ENCODE data around the gene TBC1D22A. TPM values are rescaled to one million over a fixed set of nuclear protein-coding genes. Genes with fewer than 3 reads are reported as not detected.

TBC1D22A gene
- total RNA-seq, 1 donor from 2014 or later, result 87.8 TPM

DNA sequence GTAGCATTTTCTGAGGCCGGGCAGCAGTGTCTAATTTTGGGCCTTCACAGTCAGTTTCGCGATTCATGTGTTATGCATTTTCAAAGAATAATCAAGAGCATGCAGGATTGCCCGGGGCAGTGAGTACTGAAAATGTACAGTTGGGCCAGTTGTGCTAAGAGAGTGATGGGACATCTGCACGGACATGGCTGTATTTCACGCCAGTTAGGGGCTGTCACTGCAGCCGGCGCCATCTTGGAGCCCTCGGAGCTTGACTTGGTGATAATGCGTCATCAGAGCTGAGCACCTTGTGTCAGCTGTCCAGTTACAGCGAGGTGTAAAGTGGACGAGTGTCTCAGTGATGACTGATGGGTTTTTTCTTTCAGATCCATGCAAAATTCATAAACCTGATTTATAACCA lies 188.9 kb downstream of the TBC1D22A start:
- Histone ChIP-seq H3K9me3 (no peaks in the 10 kb centered on the region), H3K27me3 (no peaks in the 10 kb centered on the region), H3K4me3 (no peak overlapping the region), H3K36me3 (peaks cover 0 to 3% of the 10 kb centered on the region in 2 donors), H3K27ac (no peak overlapping the region), H3K4me1 (no peaks in the 10 kb centered on the region)
- intact Hi-C loops (cut with DNase I), result no loop called here
- DNase-seq (ENCODE audit: low spot score in 2 of 2), result no peak
- TF ChIP-seq, protein P1, sequence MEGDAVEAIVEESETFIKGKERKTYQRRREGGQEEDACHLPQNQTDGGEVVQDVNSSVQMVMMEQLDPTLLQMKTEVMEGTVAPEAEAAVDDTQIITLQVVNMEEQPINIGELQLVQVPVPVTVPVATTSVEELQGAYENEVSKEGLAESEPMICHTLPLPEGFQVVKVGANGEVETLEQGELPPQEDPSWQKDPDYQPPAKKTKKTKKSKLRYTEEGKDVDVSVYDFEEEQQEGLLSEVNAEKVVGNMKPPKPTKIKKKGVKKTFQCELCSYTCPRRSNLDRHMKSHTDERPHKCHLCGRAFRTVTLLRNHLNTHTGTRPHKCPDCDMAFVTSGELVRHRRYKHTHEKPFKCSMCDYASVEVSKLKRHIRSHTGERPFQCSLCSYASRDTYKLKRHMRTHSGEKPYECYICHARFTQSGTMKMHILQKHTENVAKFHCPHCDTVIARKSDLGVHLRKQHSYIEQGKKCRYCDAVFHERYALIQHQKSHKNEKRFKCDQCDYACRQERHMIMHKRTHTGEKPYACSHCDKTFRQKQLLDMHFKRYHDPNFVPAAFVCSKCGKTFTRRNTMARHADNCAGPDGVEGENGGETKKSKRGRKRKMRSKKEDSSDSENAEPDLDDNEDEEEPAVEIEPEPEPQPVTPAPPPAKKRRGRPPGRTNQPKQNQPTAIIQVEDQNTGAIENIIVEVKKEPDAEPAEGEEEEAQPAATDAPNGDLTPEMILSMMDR (IDR thresholded peaks at IDR 0.05), result no peak

DNA sequence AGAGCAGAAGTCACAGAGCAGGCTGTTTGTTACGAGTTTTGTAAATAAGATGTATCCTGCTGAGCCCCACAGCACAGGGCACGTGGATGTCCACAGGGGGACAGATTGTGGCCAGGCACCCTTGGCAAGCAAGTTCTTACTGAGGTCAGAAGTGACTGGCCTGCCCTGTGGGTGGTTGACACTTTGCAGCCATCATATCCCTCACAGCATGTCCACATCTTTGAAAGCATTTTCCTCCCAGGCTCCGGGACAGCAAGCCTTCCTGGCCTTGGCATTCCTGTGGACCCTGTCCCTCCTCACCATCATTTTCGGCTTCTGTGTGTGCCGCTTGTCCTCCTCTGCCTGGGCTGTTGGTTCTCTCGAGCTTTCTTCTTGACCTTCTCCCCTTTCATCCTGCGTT lies 189.5 kb downstream of the TBC1D22A start:
- TF ChIP-seq, protein P1 (IDR thresholded peaks at IDR 0.05), result no peak
- no peaks in the 10 kb centered on the region for H3K4me1 ChIP-seq
- no peak for DNase-seq (ENCODE audit: low spot score in 2 of 2)
- H3K27ac ChIP-seq, result no peak overlapping the region
- no peak overlapping the region for H3K4me3 ChIP-seq
- intact Hi-C loops (cut with DNase I), result no loop called here
- H3K27me3 ChIP-seq, result no peaks in the 10 kb centered on the region
- H3K9me3 ChIP-seq, result no peaks in the 10 kb centered on the region
- H3K36me3 ChIP-seq, result peaks cover 0 to 3% of the 10 kb centered on the region in 2 donors

DNA sequence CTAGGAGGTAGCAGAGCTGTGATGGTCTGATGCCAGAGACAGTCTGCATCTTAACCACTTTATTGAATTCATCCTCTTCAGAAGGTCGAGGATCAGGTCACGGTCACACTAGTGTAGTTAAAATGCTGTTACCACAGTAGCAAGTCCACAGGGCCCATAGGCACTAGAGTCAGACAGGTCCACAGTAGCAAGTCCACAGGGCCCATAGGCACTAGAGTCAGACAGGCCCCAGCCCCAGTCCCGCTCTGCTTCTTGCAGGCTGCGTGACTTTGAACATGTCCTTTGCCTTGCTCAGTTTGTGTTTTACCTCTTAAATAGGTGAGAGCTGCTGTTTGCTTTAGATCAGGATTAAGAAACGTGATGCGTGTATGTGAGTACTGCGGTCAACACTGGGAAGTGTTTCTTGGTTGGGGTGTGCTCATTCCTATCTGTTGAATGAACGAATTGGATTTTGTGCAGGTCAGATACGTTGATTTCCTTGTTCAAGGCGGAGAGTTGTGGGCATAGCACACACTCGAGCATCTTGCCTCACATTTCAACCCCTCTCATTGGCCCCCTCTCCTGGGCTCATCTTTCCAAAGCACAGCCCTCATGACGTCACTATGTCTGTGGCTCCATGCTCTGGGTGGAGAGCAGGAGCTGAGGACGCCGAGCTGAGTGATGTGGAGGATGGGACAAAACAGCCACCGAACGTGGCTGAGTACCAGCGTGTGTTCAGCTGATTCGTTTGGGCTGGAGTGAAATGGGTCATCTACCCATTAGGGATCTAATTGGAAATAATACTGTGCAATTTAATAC lies 191.7 kb downstream of the TBC1D22A start:
- DNase-seq (ENCODE audit: low spot score in 2 of 2), result no peak
- Histone ChIP-seq H3K36me3 (peaks cover 0 to 3% of the 10 kb centered on the region in 2 donors), H3K27ac (no peak overlapping the region), H3K9me3 (no peaks in the 10 kb centered on the region), H3K27me3 (no peaks in the 10 kb centered on the region), H3K4me3 (no peak overlapping the region), H3K4me1 (no peaks in the 10 kb centered on the region)
- intact Hi-C loops (cut with DNase I), result no loop called here
- TF ChIP-seq, protein P1 (IDR thresholded peaks at IDR 0.05), result no peak

DNA sequence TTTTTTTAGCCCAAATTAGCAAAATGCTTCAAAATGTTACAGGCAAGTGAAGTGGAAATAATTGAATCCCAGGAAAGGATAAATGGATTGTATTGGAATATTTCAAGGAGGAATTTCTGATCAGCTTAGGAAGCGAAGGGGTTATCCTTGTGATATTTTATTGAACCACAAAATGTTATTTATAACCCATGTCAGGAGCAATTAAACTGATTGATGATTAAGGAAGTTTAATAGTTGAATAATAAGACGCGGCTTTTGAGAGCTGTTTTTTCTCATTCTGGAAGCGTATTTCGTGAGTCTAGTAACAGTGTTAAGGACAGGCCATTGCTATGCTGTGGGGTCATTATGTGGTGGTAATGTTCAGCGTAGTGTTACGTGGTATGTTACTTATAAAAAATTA lies 192.3 kb downstream of the TBC1D22A start:
- Histone ChIP-seq H3K27ac (no peak overlapping the region), H3K9me3 (no peaks in the 10 kb centered on the region), H3K4me3 (no peak overlapping the region), H3K27me3 (no peaks in the 10 kb centered on the region), H3K36me3 (no peaks in the 10 kb centered on the region), H3K4me1 (no peaks in the 10 kb centered on the region)
- no peak for DNase-seq (ENCODE audit: low spot score in 2 of 2)
- intact Hi-C loops (cut with DNase I), result no loop called here
- TF ChIP-seq, protein P1 (IDR thresholded peaks at IDR 0.05), result no peak

DNA sequence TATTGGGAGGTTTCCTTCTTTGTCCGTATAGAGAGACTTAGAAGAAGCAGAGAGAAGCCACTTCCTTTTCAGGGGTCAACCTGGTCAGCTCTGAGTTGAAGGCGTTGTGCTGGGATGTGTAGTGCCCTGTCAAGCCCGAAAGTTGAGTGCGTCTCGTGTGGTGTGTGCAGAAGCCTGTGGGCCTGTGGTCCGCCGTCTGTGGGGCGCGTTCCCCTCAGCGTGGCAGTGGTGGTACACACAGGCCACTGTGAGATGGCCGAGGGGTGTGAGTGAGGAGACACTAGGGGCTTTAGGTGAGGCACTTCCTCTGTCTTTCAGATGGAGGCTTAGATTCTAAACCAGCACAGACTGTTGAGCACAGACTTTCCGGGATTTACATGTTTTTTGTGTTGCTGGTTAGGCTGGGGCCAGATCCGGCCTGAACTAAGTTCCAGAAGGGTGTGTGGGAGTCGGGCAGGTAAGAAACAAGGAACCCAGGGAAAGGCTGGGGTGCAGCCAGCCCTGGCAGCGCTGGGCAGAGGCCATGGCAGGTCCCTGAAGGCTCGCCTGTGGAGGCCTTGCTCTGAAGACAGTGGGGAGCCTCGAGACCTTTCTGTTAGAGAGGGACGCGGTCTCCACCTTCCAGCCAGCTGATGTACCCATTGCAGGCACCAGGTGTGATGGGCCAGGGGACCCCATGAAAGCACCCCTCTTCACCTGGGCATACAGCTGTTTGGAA lies 194.2 kb downstream of the TBC1D22A start:
- Histone ChIP-seq H3K4me3 (no peak overlapping the region), H3K36me3 (no peaks in the 10 kb centered on the region), H3K27me3 (no peaks in the 10 kb centered on the region), H3K27ac (no peak overlapping the region), H3K4me1 (no peaks in the 10 kb centered on the region), H3K9me3 (no peaks in the 10 kb centered on the region)
- intact Hi-C loops (cut with DNase I), result no loop called here
- TF ChIP-seq, protein P1 (IDR thresholded peaks at IDR 0.05), result no peak
- DNase-seq (ENCODE audit: low spot score in 2 of 2), result no peak

Measured in ascending aorta (tissue), 2 donors.